Right forelimb (tissue), 1 donor: Measurements from ENCODE around the gene TBR1.

ENCODE experiments used
- DNase-seq: peaks from one replicate; pipeline ENCODE4 v3.0.0-alpha.2; 2018

TBR1 gene

GRCh38 chr2:161427664-161428587, 11.8 kb downstream of the TBR1 start:
- peak; percentile 50 for DNase-seq

DNA sequence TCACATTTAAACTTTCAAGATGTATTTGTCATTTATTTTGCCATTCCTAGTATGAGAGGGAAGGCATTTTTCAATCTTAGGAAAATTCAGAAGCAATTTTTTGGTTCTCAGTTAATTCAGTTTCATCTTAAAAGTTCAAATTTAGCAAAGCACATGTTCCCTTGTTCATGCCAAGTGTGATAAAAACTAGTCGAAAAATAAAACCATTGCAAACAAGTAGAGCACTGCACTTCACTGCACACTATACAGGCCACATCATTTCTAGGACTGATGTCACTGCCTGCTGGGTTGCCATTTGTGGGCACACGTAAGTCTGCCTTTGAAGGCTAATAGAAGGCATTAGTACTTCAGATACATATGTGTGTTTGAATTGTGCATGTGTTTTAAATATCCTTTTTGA, 14.3 kb downstream of the TBR1 start:
- DNase-seq: no peak

- no peak for DNase-seq
Observed at GRCh38 chr2:161432107-161432506, 16.0 kb downstream of the TBR1 start.

DNA sequence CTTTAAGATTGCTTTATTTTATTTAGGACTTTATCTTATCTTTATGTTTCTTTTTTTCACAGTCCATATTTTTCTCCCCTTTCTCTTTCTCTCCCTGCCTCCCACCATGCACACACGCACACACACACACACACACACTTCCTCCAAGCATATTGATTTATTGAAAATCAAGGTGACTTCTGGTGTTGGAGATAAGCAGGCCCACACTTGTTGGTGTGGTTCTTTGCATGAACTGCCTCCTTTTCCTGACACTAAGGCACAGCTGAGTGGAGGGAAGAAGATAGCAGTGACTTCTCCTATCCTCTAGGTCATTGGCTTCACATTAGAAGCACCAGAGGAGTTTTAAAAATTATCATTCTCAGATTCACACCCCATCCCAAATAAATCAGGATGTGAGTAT, 18.0 kb downstream of the TBR1 start:
- no peak for DNase-seq

DNA sequence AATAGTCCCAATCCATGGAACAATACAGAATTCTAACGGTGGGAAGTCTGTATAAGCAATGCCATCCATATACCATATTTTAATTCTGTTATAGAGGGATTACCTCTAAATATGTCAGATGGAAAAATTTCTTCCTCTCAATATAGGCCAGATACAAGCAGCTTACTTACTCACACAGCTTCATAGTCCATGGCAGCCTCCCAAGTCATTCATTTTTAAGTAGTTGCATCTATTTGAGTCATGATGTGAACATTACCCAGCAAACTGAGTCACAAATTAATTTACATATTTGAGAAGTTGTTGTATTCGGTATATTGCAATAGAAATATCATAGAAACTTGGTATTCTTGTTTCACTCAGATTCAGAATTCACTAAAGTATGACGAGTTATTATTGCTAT, 20.3 kb downstream of the TBR1 start:
- DNase-seq: no peak

DNA sequence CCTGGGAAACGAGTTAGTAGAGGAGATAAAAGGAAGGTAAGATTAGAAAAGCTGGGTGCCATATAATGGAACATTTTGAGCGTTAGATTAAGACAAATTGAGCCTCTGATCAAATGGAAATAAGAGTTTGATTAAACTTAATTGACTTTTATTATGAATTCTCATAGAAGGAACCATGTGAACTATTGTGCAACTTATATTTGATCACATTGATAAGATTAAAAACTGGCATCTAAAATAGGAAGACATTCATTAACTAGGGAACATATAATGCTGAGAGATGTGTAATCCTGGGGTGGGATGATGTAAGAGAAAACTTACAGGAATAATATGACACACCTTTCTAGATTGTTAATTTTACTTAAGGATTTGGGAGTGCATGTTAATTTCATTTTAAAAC, 22.5 kb downstream of the TBR1 start:
- DNase-seq: no peak

DNA sequence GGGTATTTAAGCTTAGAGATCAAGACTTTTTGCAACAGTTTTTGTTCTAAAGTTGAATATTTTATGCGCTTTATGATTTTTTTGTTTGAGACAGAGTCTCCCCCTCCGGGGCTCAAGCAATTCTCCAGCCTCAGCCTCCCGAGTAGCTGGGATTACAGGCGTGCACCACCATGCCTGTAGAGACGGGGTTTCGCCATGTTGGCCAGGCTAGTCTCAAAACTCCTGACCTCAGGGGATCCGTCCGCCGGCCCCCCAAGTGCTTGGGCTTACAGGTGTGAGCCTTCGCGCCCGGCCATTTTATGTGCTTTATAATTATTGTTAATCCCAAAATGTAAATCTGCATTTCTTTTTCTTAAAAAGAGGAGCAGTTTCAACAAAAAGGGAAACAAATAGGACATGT, 29.0 kb downstream of the TBR1 start:
- DNase-seq: no peak

GRCh38 chr2:161448431-161448830, 32.3 kb downstream of the TBR1 start:
- DNase-seq: no peak

GRCh38 chr2:161471631-161472030, 55.5 kb downstream of the TBR1 start:
- no peak for DNase-seq

GRCh38 chr2:161474920-161475319, 58.8 kb downstream of the TBR1 start:
- no peak for DNase-seq
